Colonic mucosa (tissue), 4 donors: ENCODE data around the gene EFHB. TPM values are rescaled to one million over a fixed set of nuclear protein-coding genes. Genes with fewer than 3 reads are reported as not detected.

Experiments used
- DNase-seq: peaks from one replicate; pipeline ENCODE4 v3.0.0-alpha.2; 2020
- H3K27ac ChIP-seq: fragments of 200-600 bp; one replicate; pipeline ENCODE4 v1.8.0; 2021
- H3K27me3 ChIP-seq: fragments of 200-600 bp; one replicate; pipeline ENCODE4 v1.8.0; 2021
- H3K36me3 ChIP-seq: fragments of 200-600 bp; one replicate; pipeline ENCODE4 v1.8.0; 2021
- H3K4me1 ChIP-seq: fragments of 200-600 bp; one replicate; pipeline ENCODE4 v1.8.0; 2021; ENCODE audit warnings: mild to moderate bottlenecking
- H3K4me3 ChIP-seq: fragments of 200-600 bp; one replicate; pipeline ENCODE4 v1.8.0; 2021
- H3K9ac ChIP-seq, 2 donors: one replicate each; pipeline ENCODE4 v1.7.0; 2013; ENCODE audit warnings: control low read depth in 2 of 2, low read depth in 2 of 2, low read length in 2 of 2
- H3K9me3 ChIP-seq: fragments of 200-600 bp; one replicate; pipeline ENCODE4 v1.8.0; 2021
- CTCF ChIP-seq: fragments of 200-600 bp; IDR thresholded peaks from one replicate; pipeline ENCODE4 v1.8.0; 2022; ENCODE audit warnings: antibody characterized with exemption, mild to moderate bottlenecking
- intact Hi-C: fragments of 100-400 bp; cut with DNase I; formaldehyde crosslinking; loops from one replicate; pipeline ENCODE4 v1.14.1; 2022
- total RNA-seq, 2 donors: library from RNA; stranded (reverse); fragmentation: NEBNext Ultra II Directional in 1 of 2; extraction: Animal tissue kit (Norgen Biotek cat#: 25700) in 1 of 2; gene quantifications; one replicate each; pipeline ENCODE4 v1.2.1, GENCODE V29; 2021
- donor health status: healthy.
- donor health status: DM: no; HTN: no; CAD: no.
- donor health status: DM: no; HTN: no; CAD: no.

The EFHB gene
- total RNA-seq, 2 donors from 2014 or later = 1.7 TPM; not detected in 1

GRCh38 chr3:19948226-19948591 is 14.2 kb upstream of the EFHB start:
- Histone ChIP-seq H3K4me3 (peak overlapping the region; percentile 88), H3K9ac (peak overlapping the region; percentile 98 to 99), H3K27me3 (no peaks in the 10 kb centered on the region), H3K36me3 (no peaks in the 10 kb centered on the region), H3K4me1 (peaks cover 7% of the 10 kb centered on the region), H3K9me3 (no peaks in the 10 kb centered on the region), H3K27ac (peak overlapping the region; percentile 99)
- TF ChIP-seq CTCF = no peak
- no peak for DNase-seq
- intact Hi-C loops = loop anchor here (5.0 kb wide), 2 partner anchors 94 to 239 kb away; partner anchors contain the start of genes KAT2B and SGO1

GRCh38 chr3:19947549-19948225 is 13.7 kb upstream of the EFHB start:
- Histone ChIP-seq H3K27ac (peak overlapping the region; percentile 99), H3K9ac (peak overlapping the region; percentile 98 to 99), H3K9me3 (no peaks in the 10 kb centered on the region), H3K4me1 (peaks cover 7% of the 10 kb centered on the region), H3K4me3 (peak overlapping the region; percentile 88), H3K27me3 (no peaks in the 10 kb centered on the region), H3K36me3 (no peaks in the 10 kb centered on the region)
- intact Hi-C loops = loop anchor here (5.0 kb wide), 2 partner anchors 95 to 240 kb away; partner anchors contain the start of genes KAT2B and SGO1
- peak; percentile 71 for DNase-seq
- TF ChIP-seq CTCF = no peak

GRCh38 chr3:19946832-19947548 is 13.0 kb upstream of the EFHB start, which contains the start of gene RAB5A:
Gene RAB5A, plus strand, starts transcription at chr3:19947097. Its CDS starts 3,802 bp downstream, at chr3:19950899.
- intact Hi-C loops = loop anchor here (5.0 kb wide), 2 partner anchors 95 to 240 kb away; partner anchors contain the start of genes KAT2B and SGO1

GRCh38 chr3:19945969-19946831 is 12.2 kb upstream of the EFHB start:
- Histone ChIP-seq H3K36me3 (no peaks in the 10 kb centered on the region), H3K27me3 (no peaks in the 10 kb centered on the region), H3K27ac (peak overlapping the region; percentile 99), H3K4me3 (peak overlapping the region; percentile 88), H3K9ac (peak overlapping the region; percentile 73 to 98), H3K9me3 (no peaks in the 10 kb centered on the region), H3K4me1 (peaks cover 7% of the 10 kb centered on the region)
- intact Hi-C loops = loop anchor here (5.0 kb wide), 2 partner anchors 96 to 241 kb away; partner anchors contain the start of genes KAT2B and SGO1
- peak; percentile 51 for DNase-seq
- no peak for TF ChIP-seq CTCF

More at GRCh38 chr3:19946832-19947548, 13.0 kb upstream of the EFHB start, which contains the start of gene RAB5A:
- H3K4me3 ChIP-seq = peak within 1 kb of the TSS; percentile 88
- H3K9me3 ChIP-seq = no peaks in the 10 kb centered on the region
- no peak for TF ChIP-seq CTCF
- no peaks in the 10 kb centered on the region for H3K36me3 ChIP-seq
- peak within 1 kb of the TSS; percentile 98 to 99 for H3K9ac ChIP-seq
- H3K27ac ChIP-seq = peak within 1 kb of the TSS; percentile 99
- DNase-seq = peak; percentile 99
- no peaks in the 10 kb centered on the region for H3K27me3 ChIP-seq
- peaks cover 7% of the 10 kb centered on the region for H3K4me1 ChIP-seq

- H3K27me3 ChIP-seq = no peaks in the 10 kb centered on the region
- peak overlapping the region; percentile 99 for H3K27ac ChIP-seq
- H3K36me3 ChIP-seq = no peaks in the 10 kb centered on the region
- DNase-seq = peak; percentile 60
- H3K4me1 ChIP-seq = peaks cover 7% of the 10 kb centered on the region
- intact Hi-C loops = loop anchor here (5.0 kb wide), 2 partner anchors 97 to 242 kb away; partner anchors contain the start of genes KAT2B and SGO1
- TF ChIP-seq CTCF = no peak
- H3K4me3 ChIP-seq = peak overlapping the region; percentile 88
- H3K9me3 ChIP-seq = no peaks in the 10 kb centered on the region
- peak overlapping the region in 1 of 2 donors; percentile 98 for H3K9ac ChIP-seq
Measured at GRCh38 chr3:19945534-19945933, 11.5 kb upstream of the EFHB start.
